H9 (cell line): ENCODE data around the gene PCDHGA8. TPM values are rescaled to one million over a fixed set of nuclear protein-coding genes. Genes with fewer than 3 reads are reported as not detected.
"Not testable (repeated sequence)": the region's sequence is repeated elsewhere in the genome, so short reads cannot be mapped to it uniquely, and the experiment has no call there.

Experiments used
- DNase-seq: peaks from one replicate; pipeline ENCODE4 v3.0.0-alpha.2; 2017
- H2AFZ ChIP-seq: one replicate; pipeline ENCODE4 v1.6.1; 2013; ENCODE audit warnings: mild to moderate bottlenecking, low read length, control low read depth, moderate library complexity
- H2AK5ac ChIP-seq: 2 replicates; pipeline ENCODE4 v1.6.1; 2013; ENCODE audit warnings: low read length, control low read depth, mixed read lengths; ENCODE audit not compliant: insufficient read length
- H2BK120ac ChIP-seq: one replicate; pipeline ENCODE4 v1.6.1; 2013; ENCODE audit warnings: low read depth, mild to moderate bottlenecking, low read length, control low read depth, inconsistent platforms; ENCODE audit not compliant: poor library complexity, severe bottlenecking
- H2BK12ac ChIP-seq: 2 replicates; pipeline ENCODE4 v1.6.1; 2013; ENCODE audit warnings: low read length, control low read depth, mixed read lengths, low read depth; ENCODE audit not compliant: insufficient read length
- H2BK15ac ChIP-seq: 2 replicates; pipeline ENCODE4 v1.6.1; 2013; ENCODE audit warnings: low read depth, low read length, control low read depth
- H2BK20ac ChIP-seq: one replicate; pipeline ENCODE4 v1.6.1; 2013; ENCODE audit warnings: low read depth, mild to moderate bottlenecking, low read length, control low read depth, inconsistent platforms; ENCODE audit not compliant: poor library complexity, severe bottlenecking
- H2BK5ac ChIP-seq: 2 replicates; pipeline ENCODE4 v1.6.1; 2013; ENCODE audit warnings: low read length, control low read depth, mixed read lengths; ENCODE audit not compliant: insufficient read length
- H3K14ac ChIP-seq: 2 replicates; pipeline ENCODE4 v1.6.1; 2013; ENCODE audit warnings: low read length, control low read depth; ENCODE audit not compliant: insufficient read depth
- H3K18ac ChIP-seq: 2 replicates; pipeline ENCODE4 v1.6.1; 2013; ENCODE audit warnings: low read depth, mild to moderate bottlenecking, mixed read lengths, low read length, control low read depth; ENCODE audit not compliant: insufficient read length
- H3K23ac ChIP-seq: 2 replicates; pipeline ENCODE4 v1.6.1; 2013; ENCODE audit warnings: low read length, control low read depth, mixed read lengths, low read depth; ENCODE audit not compliant: insufficient read length
- H3K23me2 ChIP-seq: 2 replicates; pipeline ENCODE4 v1.6.1; 2013; ENCODE audit warnings: low read depth, mild to moderate bottlenecking, mixed read lengths, low read length, control low read depth; ENCODE audit not compliant: insufficient read length, poor library complexity, severe bottlenecking
- H3K27ac ChIP-seq: 2 replicates; pipeline ENCODE4 v1.5.1; 2013; ENCODE audit warnings: low read length, control low read depth, mixed read lengths, low read depth; ENCODE audit not compliant: insufficient read length
- H3K27me3 ChIP-seq: 2 replicates; pipeline ENCODE4 v1.6.1; 2013; ENCODE audit warnings: low read length, control low read depth, inconsistent platforms; ENCODE audit not compliant: insufficient read depth
- H3K4ac ChIP-seq: 2 replicates; pipeline ENCODE4 v1.6.1; 2013; ENCODE audit warnings: low read depth, mild to moderate bottlenecking, control low read depth, inconsistent platforms, low read length, moderate library complexity
- H3K4me1 ChIP-seq: 2 replicates; pipeline ENCODE4 v1.6.1; 2013; ENCODE audit warnings: low read length, control low read depth, inconsistent platforms; ENCODE audit not compliant: insufficient read depth
- H3K4me2 ChIP-seq: 2 replicates; pipeline ENCODE4 v1.6.1; 2013; ENCODE audit warnings: low read length, control low read depth, mixed read lengths; ENCODE audit not compliant: insufficient read length, insufficient read depth
- H3K56ac ChIP-seq: 2 replicates; pipeline ENCODE4 v1.6.1; 2013; ENCODE audit warnings: low read depth, mild to moderate bottlenecking, mixed read lengths, low read length, control low read depth; ENCODE audit not compliant: insufficient read length
- H3K79me1 ChIP-seq: 2 replicates; pipeline ENCODE4 v1.6.1; 2013; ENCODE audit warnings: low read depth, mild to moderate bottlenecking, moderate library complexity, low read length, control low read depth, inconsistent platforms; ENCODE audit not compliant: insufficient read depth, poor library complexity, severe bottlenecking
- H3K79me2 ChIP-seq: 2 replicates; pipeline ENCODE4 v1.6.1; 2013; ENCODE audit warnings: low read length, control low read depth, inconsistent platforms; ENCODE audit not compliant: insufficient read depth
- H3K9ac ChIP-seq: 2 replicates; pipeline ENCODE4 v1.6.1; 2013; ENCODE audit warnings: low read length, control low read depth, mixed read lengths; ENCODE audit not compliant: insufficient read length; ENCODE audit errors: extremely low read depth
- H3K9me3 ChIP-seq: one replicate; pipeline ENCODE4 v1.6.1; 2013; ENCODE audit warnings: low read depth, low read length, inconsistent platforms; ENCODE audit not compliant: control insufficient read depth
- H3T11ph ChIP-seq: one replicate; pipeline ENCODE4 v1.6.1; 2013; ENCODE audit warnings: mild to moderate bottlenecking, low read length, control low read depth, inconsistent platforms
- H4K20me1 ChIP-seq: one replicate; pipeline ENCODE4 v1.6.1; 2013; ENCODE audit not compliant: control insufficient read depth, insufficient read length, insufficient read depth
- H4K5ac ChIP-seq: 2 replicates; pipeline ENCODE4 v1.6.1; 2013; ENCODE audit warnings: low read depth, mild to moderate bottlenecking, mixed read lengths, low read length, control low read depth; ENCODE audit not compliant: insufficient read length
- H4K8ac ChIP-seq: replicated peaks from 2 replicates; pipeline ENCODE4 v1.6.1; 2013; ENCODE audit warnings: low read length, control low read depth, mixed read lengths, low read depth; ENCODE audit not compliant: insufficient read length
- H4K91ac ChIP-seq: 2 replicates; pipeline ENCODE4 v1.6.1; 2013; ENCODE audit warnings: low read depth, mild to moderate bottlenecking, moderate library complexity, mixed read lengths, low read length, control low read depth; ENCODE audit not compliant: insufficient read length
- H3K27ac Mint-ChIP-seq, 3 experiments: 2 replicates in 2 of 3; 3 replicates in 1 of 3; pipeline ENCODE4 v1.8.0; 2020 to 2021; ENCODE audit warnings: mixed read lengths in 3 of 3, mild to moderate bottlenecking in 1 of 3, moderate library complexity in 1 of 3
- H3K27me3 Mint-ChIP-seq: 2 replicates; pipeline ENCODE4 v1.8.0; 2021; ENCODE audit warnings: low read depth, mild to moderate bottlenecking, moderate library complexity, mixed read lengths
- H3K36me3 Mint-ChIP-seq, 3 experiments: 2 replicates in 2 of 3; 3 replicates in 1 of 3; pipeline ENCODE4 v1.8.0; 2020 to 2021; ENCODE audit warnings: low read depth in 3 of 3, mixed read lengths in 3 of 3; ENCODE audit not compliant: insufficient read depth in 1 of 3
- H3K4me1 Mint-ChIP-seq, 2 experiments: 2 replicates each; pipeline ENCODE4 v1.8.0; 2020; ENCODE audit warnings: mixed read lengths in 2 of 2
- H3K4me3 Mint-ChIP-seq, 2 experiments: 2 replicates in 1 of 2; 3 replicates in 1 of 2; pipeline ENCODE4 v1.8.0; 2020 to 2021; ENCODE audit warnings: mild to moderate bottlenecking in 2 of 2, mixed read lengths in 2 of 2, moderate library complexity in 1 of 2
- H3K9me3 Mint-ChIP-seq, 2 experiments: 2 replicates in 1 of 2; 3 replicates in 1 of 2; pipeline ENCODE4 v1.8.0; 2020; ENCODE audit warnings: mild to moderate bottlenecking in 2 of 2, mixed read lengths in 2 of 2, moderate library complexity in 1 of 2
- WGBS: extraction: QIAGEN DNeasy Blood & Tissue Kit; methylation state at CpG from one replicate; pipeline ENCODE4 v1.1.7; 2013; ENCODE audit warnings: missing lambda C conversion rate, low lambda C conversion rate, mixed read lengths; ENCODE audit not compliant: insufficient read length; ENCODE audit errors: extremely low coverage; 5-methylcytosine and 5-hydroxymethylcytosine counted together
- total RNA-seq: library from RNA; stranded (reverse); gene quantifications from 2 replicates; pipeline ENCODE4 v1.2.1, GENCODE V29; 2021

Gene PCDHGA8
- total RNA-seq, 1 experiment from 2014 or later = 0.90 TPM

DNA sequence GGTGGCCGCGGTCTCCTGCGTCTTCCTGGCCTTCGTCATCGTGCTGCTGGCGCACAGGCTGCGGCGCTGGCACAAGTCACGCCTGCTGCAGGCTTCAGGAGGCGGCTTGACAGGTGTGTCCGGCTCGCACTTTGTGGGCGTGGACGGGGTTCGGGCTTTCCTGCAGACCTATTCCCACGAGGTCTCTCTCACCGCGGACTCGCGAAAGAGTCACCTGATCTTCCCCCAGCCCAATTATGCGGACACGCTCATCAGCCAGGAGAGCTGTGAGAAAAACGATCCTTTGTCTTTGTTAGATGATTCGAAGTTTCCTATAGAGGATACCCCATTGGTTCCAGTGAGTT is 22.8 kb downstream of the PCDHGA8 start:
- H3K4ac ChIP-seq, H3K23ac ChIP-seq, H4K20me1 ChIP-seq, H3K4me1 ChIP-seq, H3K4me2 ChIP-seq, H2BK20ac ChIP-seq, H3K9ac ChIP-seq, H3K14ac ChIP-seq, H2AFZ ChIP-seq, H3K27ac ChIP-seq, H2BK120ac ChIP-seq, H3K27ac Mint-ChIP-seq, H2AK5ac ChIP-seq, DNase-seq, H4K8ac ChIP-seq, H3K56ac ChIP-seq, H2BK15ac ChIP-seq, H3K27me3 ChIP-seq, H3K79me2 ChIP-seq, H4K91ac ChIP-seq, H3K18ac ChIP-seq, H3T11ph ChIP-seq, H2BK12ac ChIP-seq, H3K4me3 Mint-ChIP-seq, H3K79me1 ChIP-seq, H2BK5ac ChIP-seq, H3K23me2 ChIP-seq, H4K5ac ChIP-seq: not testable (repeated sequence)
- WGBS = no CpG with 5 or more reads among the region's 24 CpGs
- H3K9me3 ChIP-seq = peaks cover 13% of the 10 kb centered on the region
- H3K27me3 Mint-ChIP-seq = peaks cover 20% of the 10 kb centered on the region
- H3K36me3 Mint-ChIP-seq = peaks cover 42 to 62% (median 43%) of the 10 kb centered on the region in 3 experiments
- H3K9me3 Mint-ChIP-seq = peaks cover 46 to 55% of the 10 kb centered on the region in 2 experiments
- peaks cover 9 to 18% of the 10 kb centered on the region in 2 experiments for H3K4me1 Mint-ChIP-seq
